BLaER1 treated with 17β-estradiol and CSF1 and Interleukin-3, amounts not matched to agents 10 nM and 100 nM (cell line): ENCODE results near the gene DPP6.

ENCODE experiments used
- H3K27ac ChIP-seq, 11 experiments: shearing (Covaris generic); formaldehyde crosslinking; 2 replicates each; pipeline ENCODE4 v1.8.1; 2022
- H3K27me3 ChIP-seq, 11 experiments: shearing (Covaris generic); formaldehyde crosslinking; 2 replicates each; pipeline ENCODE4 v1.8.1; 2022
- H3K36me3 ChIP-seq, 11 experiments: shearing (Covaris generic); formaldehyde crosslinking; 2 replicates each; pipeline ENCODE4 v1.8.1; 2022
- H3K4me1 ChIP-seq, 10 experiments: shearing (Covaris generic); formaldehyde crosslinking; 2 replicates each; pipeline ENCODE4 v1.8.1; 2022
- H3K4me2 ChIP-seq, 11 experiments: shearing (Covaris generic); formaldehyde crosslinking; 2 replicates each; pipeline ENCODE4 v1.8.1; 2022
- H3K4me3 ChIP-seq, 10 experiments: shearing (Covaris generic); formaldehyde crosslinking; 2 replicates each; pipeline ENCODE4 v1.8.1; 2022
- H3K9ac ChIP-seq, 11 experiments: shearing (Covaris generic); formaldehyde crosslinking; 2 replicates each; pipeline ENCODE4 v1.8.1; 2022
- H3K9me3 ChIP-seq, 11 experiments: shearing (Covaris generic); formaldehyde crosslinking; replicated peaks in 1 of 11; 2 replicates each; pipeline ENCODE4 v1.8.1; 2022
- H4K20me1 ChIP-seq, 11 experiments: shearing (Covaris generic); formaldehyde crosslinking; 2 replicates each; pipeline ENCODE4 v1.8.1; 2022
- Cebpa-rat ChIP-seq, 11 experiments: shearing (Covaris generic); IDR thresholded peaks; 2 replicates each; pipeline ENCODE4 v1.8.1; 2022

DPP6 gene

DNA sequence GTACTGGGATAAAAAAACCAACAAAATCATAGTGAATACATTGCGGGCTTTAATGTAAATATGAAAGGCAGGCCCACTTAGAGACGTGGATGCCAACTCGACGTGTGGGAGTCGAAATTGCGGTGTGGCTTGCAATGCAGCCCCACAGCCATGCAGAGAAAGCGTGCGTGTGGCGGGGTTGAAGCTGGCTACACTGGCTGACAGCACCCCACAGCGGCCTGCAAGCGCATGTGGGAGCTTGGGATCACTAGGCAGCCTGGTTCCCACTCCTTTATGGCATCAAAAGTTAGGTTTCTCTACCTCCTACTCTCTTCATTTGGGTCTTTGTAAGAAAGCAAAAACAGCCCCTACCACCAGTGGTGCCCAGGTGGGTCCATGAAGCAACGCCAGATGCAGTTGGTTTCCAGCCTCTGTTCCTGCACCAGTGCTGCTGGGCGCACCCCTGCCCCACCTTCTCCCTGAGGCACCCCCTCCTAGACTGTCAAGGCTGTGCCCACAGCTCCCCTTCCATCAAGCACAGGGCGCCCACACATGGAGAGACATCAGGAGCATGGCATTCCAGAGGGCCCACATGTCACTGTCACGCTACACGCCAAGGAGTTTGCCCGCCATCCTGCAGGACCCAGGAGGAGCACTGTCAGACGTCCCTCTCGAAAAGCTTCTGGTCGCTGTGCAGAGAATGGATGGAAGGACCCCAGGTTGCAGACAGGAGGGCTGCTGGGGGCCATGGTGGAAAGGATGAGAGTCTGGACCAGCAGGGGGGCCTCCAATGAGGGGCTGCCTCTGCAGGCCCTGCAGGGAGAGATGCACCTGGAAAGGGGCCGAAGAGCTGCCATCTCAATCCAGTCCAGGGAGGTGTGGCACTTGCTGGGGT lies 807.8 kb downstream of the DPP6 start:
- H3K9ac ChIP-seq = no peak overlapping the region
- no peak overlapping the region for H3K4me3 ChIP-seq
- peaks cover 0 to 7% (median 0%) of the 10 kb centered on the region in 10 experiments; a peak in 4 of 20 replicates for H3K4me1 ChIP-seq
- H3K27ac ChIP-seq = no peak overlapping the region
- H3K9me3 ChIP-seq = no peaks in the 10 kb centered on the region
- no peak for TF ChIP-seq Cebpa-rat (IDR thresholded peaks at IDR 0.05)
- H3K4me2 ChIP-seq = no peak overlapping the region
- H3K27me3 ChIP-seq = no peaks in the 10 kb centered on the region
- H4K20me1 ChIP-seq = no peaks in the 10 kb centered on the region
- no peaks in the 10 kb centered on the region for H3K36me3 ChIP-seq

DNA sequence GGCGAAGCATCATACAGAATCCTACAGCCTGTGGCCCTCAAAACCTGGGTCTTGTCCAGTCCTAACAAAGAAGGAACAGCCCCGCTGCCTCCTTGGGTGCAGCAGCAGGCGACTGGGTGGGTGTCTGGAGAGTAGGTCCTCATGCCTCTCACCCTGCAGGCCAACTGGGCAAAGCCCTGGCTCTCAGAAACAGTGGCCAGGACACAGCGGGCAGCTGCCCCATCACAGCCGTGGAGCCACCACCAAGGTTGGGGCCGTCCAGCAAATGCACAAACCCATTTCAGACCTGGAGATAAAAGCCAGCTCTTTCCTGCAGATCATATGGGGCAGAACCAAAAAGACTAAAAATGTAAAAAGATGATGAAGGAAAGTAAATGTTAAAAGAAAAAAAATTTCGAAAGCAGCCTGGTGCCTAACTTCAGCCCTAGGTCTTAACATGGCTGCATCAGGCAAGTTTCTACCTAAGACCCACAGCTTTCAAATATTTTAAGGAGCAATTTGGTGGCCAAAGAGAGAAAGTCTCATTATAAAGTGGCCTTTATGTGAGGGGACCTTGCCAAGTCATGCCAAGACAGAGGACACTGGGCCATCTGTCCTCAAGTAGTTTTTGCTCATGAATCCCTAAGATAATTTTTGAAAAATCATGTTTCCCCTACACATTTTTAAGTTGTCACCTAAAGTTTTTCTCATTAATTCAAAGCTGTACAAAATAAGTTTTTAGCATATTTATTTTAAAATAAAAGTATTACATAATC lies 808.6 kb downstream of the DPP6 start:
- Histone ChIP-seq H3K4me1 (peaks cover 0 to 7% (median 0%) of the 10 kb centered on the region in 10 experiments; a peak in 4 of 20 replicates), H3K9ac (no peak overlapping the region), H3K4me2 (no peak overlapping the region), H3K9me3 (no peaks in the 10 kb centered on the region), H3K4me3 (no peak overlapping the region), H3K27me3 (no peaks in the 10 kb centered on the region), H4K20me1 (no peaks in the 10 kb centered on the region), H3K36me3 (no peaks in the 10 kb centered on the region), H3K27ac (no peak overlapping the region)
- no peak for TF ChIP-seq Cebpa-rat (IDR thresholded peaks at IDR 0.05)

DNA sequence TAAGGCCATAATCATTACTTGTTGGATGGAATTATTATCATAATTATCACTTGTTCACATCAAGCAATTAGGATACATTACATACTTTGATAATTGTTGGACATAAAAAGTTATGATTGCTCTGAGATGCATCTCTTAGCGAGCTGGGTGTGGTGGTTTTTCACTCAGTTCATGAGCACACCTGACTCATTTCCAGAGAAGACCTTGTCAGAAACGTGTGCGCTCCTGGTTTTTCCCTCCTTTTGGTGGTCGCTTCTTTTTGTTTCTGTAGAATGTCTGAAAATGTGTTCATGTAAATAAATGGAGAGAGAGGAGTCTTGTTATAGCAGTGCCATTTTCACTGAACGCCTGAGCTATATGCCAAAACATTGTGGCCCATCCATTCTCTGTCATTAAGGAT lies 809.4 kb downstream of the DPP6 start:
- H3K4me1 ChIP-seq = peaks cover 0 to 7% (median 0%) of the 10 kb centered on the region in 10 experiments; a peak in 4 of 20 replicates
- H3K27ac ChIP-seq = no peak overlapping the region
- no peaks in the 10 kb centered on the region for H3K9me3 ChIP-seq
- no peaks in the 10 kb centered on the region for H3K27me3 ChIP-seq
- no peak overlapping the region for H3K4me2 ChIP-seq
- no peaks in the 10 kb centered on the region for H3K36me3 ChIP-seq
- H3K4me3 ChIP-seq = no peak overlapping the region
- no peak overlapping the region for H3K9ac ChIP-seq
- no peaks in the 10 kb centered on the region for H4K20me1 ChIP-seq
- TF ChIP-seq Cebpa-rat (IDR thresholded peaks at IDR 0.05) = no peak

DNA sequence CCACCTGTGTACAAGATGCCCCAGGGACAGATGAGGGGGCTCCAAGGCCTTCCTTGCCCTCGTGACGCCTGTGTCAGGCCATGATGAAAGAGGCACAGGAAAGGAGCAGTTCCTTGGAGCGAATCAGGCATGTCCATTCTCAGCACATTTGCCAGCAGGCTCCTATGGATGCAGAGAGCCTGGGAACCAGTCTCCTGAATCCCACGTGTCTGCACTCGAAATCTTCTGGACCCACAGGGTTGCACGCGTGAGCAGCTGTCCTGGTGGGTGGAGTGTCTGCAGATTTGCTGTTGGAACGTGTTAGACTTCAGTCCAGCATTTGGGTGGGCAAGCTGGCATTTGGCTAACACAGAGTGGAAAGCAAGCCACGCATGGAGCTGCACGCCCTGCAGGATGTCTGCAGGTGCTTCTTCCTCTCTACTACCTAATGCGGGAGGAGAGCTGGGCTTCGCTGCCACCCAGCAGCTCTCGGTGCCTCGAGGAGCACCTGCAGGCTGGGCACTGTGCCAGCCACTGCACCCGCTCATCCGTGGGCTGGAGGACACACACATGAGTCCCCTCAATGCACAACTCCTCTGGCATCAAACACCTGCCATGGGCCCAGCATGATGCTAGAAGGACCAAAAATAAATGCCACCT lies 810.1 kb downstream of the DPP6 start:
- H3K36me3 ChIP-seq = no peaks in the 10 kb centered on the region
- H3K9me3 ChIP-seq = no peaks in the 10 kb centered on the region
- no peak for TF ChIP-seq Cebpa-rat (IDR thresholded peaks at IDR 0.05)
- H3K4me2 ChIP-seq = peak overlapping the region in 4 of 11 experiments; percentile 6 to 29 (median 24); a peak in 2 of 22 replicates
- H3K27me3 ChIP-seq = no peaks in the 10 kb centered on the region
- no peak overlapping the region for H3K4me3 ChIP-seq
- no peak overlapping the region for H3K9ac ChIP-seq
- H4K20me1 ChIP-seq = no peaks in the 10 kb centered on the region
- H3K4me1 ChIP-seq = peaks cover 0 to 14% (median 6%) of the 10 kb centered on the region in 10 experiments; a peak in 14 of 20 replicates
- H3K27ac ChIP-seq = no peak overlapping the region

DNA sequence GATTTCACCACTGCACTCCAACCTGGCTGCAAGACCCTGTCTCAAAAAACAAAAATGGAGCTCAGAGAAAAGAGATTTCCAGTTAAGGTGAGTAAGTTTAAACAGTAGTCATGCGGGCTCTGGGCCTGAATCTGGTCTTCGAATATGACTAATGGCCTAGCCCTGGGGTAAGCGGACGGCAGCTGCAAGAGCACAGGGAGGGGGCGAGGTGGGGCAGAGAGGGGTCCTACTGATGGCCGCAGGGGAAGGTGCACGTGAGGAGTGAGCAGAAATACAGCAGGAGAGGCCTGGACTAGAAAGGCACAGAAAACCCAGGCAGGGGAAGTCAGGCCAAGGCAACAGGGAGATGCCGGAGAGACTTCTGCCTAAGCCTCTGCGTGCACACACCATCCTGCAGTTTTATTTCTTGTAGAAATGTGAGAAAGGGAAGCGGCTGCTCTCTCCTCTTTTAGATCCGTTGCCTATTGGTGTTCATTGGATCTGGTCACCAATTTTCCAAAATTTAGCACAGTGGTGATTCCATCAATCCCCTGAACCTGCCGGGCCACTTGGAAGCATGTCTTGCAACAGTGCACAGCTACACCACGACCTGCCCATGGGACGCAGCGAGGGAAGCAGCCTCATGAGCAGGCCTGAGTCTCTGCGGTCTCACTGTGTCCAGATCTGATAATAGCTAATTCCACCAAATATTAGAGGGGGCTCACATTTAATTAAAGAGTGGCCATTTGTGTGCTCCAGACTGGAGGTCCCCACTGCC lies 811.7 kb downstream of the DPP6 start:
- no peaks in the 10 kb centered on the region for H3K9me3 ChIP-seq
- no peak overlapping the region for H3K4me2 ChIP-seq
- H4K20me1 ChIP-seq = no peaks in the 10 kb centered on the region
- no peak for TF ChIP-seq Cebpa-rat (IDR thresholded peaks at IDR 0.05)
- H3K4me1 ChIP-seq = peaks cover 0 to 16% (median 8%) of the 10 kb centered on the region in 10 experiments; a peak in 14 of 20 replicates
- no peak overlapping the region for H3K4me3 ChIP-seq
- H3K27me3 ChIP-seq = no peaks in the 10 kb centered on the region
- no peak overlapping the region for H3K27ac ChIP-seq
- H3K9ac ChIP-seq = no peak overlapping the region
- H3K36me3 ChIP-seq = no peaks in the 10 kb centered on the region

DNA sequence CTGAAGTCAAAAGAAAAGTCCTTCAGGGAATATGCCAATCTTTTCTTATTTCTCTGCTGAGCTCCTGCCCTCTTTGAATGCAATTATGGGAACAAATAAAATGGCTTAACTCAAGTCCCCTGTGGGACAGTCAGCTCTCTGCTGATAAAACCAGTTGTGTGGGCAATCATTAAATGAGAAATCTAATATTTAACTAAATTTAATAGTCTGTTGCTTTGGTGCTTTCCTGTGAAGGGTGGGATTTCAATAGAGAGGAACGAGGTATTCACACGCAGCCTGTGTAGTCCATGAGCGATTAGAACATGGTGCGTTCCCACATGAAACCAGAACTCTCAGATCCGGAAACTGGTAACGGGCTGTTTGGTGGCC lies 812.3 kb downstream of the DPP6 start:
- TF ChIP-seq Cebpa-rat (IDR thresholded peaks at IDR 0.05) = no peak
- H3K36me3 ChIP-seq = no peaks in the 10 kb centered on the region
- no peaks in the 10 kb centered on the region for H3K27me3 ChIP-seq
- no peak overlapping the region for H3K9ac ChIP-seq
- peaks cover 0 to 16% (median 8%) of the 10 kb centered on the region in 10 experiments; a peak in 14 of 20 replicates for H3K4me1 ChIP-seq
- H4K20me1 ChIP-seq = no peaks in the 10 kb centered on the region
- no peak overlapping the region for H3K27ac ChIP-seq
- no peak overlapping the region for H3K4me3 ChIP-seq
- H3K9me3 ChIP-seq = no peaks in the 10 kb centered on the region
- H3K4me2 ChIP-seq = no peak overlapping the region

DNA sequence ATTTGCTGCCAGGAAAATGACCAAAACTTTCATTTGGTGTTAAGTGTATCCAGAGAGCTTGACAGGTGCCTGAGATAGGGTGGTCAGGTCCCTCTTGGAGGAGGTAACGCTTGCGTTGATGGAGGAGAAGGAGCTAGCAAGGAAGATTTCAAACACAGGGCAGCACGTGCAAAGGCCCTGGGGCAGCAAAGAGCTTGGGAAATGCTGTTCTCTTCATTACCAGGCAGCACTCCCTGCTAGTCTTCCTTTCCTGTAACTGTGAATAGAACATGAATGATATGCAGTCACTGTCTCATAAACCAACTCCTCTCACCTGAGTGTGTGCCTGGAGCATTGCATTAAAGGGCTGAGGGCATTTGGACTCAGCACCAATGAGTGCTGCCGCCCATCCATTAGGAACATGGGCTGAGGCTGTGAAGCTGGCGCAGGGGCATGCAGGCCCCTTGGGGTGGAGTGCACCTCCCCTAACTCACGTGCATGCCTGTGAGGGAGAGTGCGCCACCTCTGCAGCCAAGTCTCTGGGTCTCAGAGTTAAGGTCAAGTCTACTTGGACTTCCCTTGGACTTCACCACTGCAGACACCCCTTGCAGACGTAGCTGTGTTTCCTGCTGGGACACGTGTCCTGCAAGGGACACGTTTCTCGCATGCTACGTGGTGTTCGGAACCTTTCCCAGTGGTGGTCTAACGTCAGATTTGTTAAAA lies 813.9 kb downstream of the DPP6 start:
- no peaks in the 10 kb centered on the region for H3K27me3 ChIP-seq
- no peak overlapping the region for H3K9ac ChIP-seq
- H3K4me1 ChIP-seq = peaks cover 0 to 16% (median 8%) of the 10 kb centered on the region in 10 experiments; a peak in 14 of 20 replicates
- no peaks in the 10 kb centered on the region for H3K9me3 ChIP-seq
- H3K4me2 ChIP-seq = no peak overlapping the region
- no peaks in the 10 kb centered on the region; a peak in 1 of 22 replicates for H4K20me1 ChIP-seq
- no peaks in the 10 kb centered on the region for H3K36me3 ChIP-seq
- no peak for TF ChIP-seq Cebpa-rat (IDR thresholded peaks at IDR 0.05)
- no peak overlapping the region for H3K4me3 ChIP-seq
- no peak overlapping the region for H3K27ac ChIP-seq

DNA sequence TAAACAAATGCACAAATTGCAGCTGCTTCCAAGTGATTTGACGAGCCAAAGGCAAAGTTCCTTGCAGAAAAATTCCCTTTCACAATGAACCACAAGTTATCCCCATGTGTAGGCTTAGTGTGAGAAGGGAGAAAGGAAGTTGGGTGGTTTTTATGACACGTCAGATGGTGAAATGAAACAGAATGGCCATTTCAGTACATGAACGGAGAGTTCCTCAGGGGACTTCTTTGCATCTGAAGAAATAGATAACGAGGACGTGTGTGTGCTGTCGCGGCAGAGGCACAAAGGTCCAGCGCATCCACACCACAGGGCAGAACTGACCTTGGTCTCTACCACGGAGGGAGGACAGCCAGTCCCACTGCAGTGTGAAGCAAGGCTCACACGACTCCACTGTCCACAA lies 814.9 kb downstream of the DPP6 start:
- H3K4me1 ChIP-seq = peaks cover 0 to 16% (median 8%) of the 10 kb centered on the region in 10 experiments; a peak in 14 of 20 replicates
- no peak overlapping the region for H3K4me3 ChIP-seq
- H3K36me3 ChIP-seq = no peaks in the 10 kb centered on the region
- H4K20me1 ChIP-seq = no peaks in the 10 kb centered on the region; a peak in 1 of 22 replicates
- H3K9me3 ChIP-seq = no peaks in the 10 kb centered on the region
- no peak overlapping the region for H3K9ac ChIP-seq
- H3K27me3 ChIP-seq = no peaks in the 10 kb centered on the region
- no peak overlapping the region for H3K27ac ChIP-seq
- TF ChIP-seq Cebpa-rat (IDR thresholded peaks at IDR 0.05) = no peak
- H3K4me2 ChIP-seq = peak overlapping the region; percentile 13 to 48 (median 31); a peak in 16 of 22 replicates
